Ovary (tissue), 3 donors: ENCODE data around the gene BMI1.

Source experiments
- CTCF ChIP-seq, 3 donors: fragments of 450-650 bp in 2 of 3; fragments of 200-600 bp in 1 of 3; IDR thresholded peaks; one replicate each; pipeline versions ENCODE4 v1.5.1 to v1.8.0; 2016 to 2022; ENCODE audit warnings: antibody characterized with exemption in 3 of 3, mild to moderate bottlenecking in 1 of 3
- EP300 ChIP-seq: sonication (generic); formaldehyde crosslinking; IDR thresholded peaks from one replicate; pipeline ENCODE4 v1.6.1; 2017; ENCODE audit warnings: antibody characterized with exemption
- POLR2A ChIP-seq: fragments of 450-650 bp; IDR thresholded peaks from one replicate; pipeline ENCODE4 v1.6.1; 2017; ENCODE audit warnings: antibody characterized with exemption, mild to moderate bottlenecking, moderate library complexity
- donor health status: DM: no; HTN: no; CAD: no.

- no peak for TF ChIP-seq EP300
- no peak for TF ChIP-seq CTCF (IDR thresholded peaks at IDR 0.05)
- TF ChIP-seq POLR2A, result no peak
These were observed 441 bp downstream of the BMI1 start for GRCh38 chr10:22321156-22321923.
